Activated CD4-positive, alpha-beta T cell treated with anti-CD3 and anti-CD28 coated beads, Interleukin-2, amount 50 U/mL, for 16 hours (primary cell): ENCODE measurements around the gene C11orf68.

ENCODE experiments used
- DNase-seq: peaks from one replicate; pipeline ENCODE4 v3.0.0-alpha.2; 2020

The C11orf68 gene

GRCh38 chr11:65942531-65942930 lies 23.7 kb upstream of the C11orf68 start:
- DNase-seq: no peak

DNA sequence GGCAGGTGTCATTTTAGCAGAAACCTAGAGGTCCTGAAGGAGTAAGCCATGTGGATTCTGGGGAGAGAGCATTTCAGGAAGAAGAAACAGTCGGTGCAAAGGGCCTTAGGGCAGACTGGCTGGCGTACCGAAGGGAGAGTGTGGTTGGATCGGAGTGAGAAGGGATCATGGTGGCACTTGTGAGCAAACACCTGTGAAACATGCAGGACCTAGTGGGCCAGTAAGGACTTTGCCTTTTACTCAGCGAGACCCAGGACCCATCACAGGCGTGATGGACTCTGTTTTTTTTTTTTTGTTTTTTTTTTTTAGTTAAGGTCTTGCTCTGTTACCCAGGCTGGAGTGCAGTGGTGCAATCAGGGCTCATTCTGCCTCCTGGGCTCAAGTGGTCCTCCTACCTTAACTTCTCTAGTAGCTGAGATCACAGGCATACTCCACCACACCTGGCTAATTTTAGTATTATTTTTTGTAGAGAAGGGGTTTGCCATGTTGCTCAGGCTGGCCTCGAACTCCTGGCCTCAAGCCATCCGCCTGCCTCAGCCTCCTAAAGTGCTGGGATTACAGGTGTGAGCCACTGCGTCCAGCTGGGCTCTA lies 23.0 kb upstream of the C11orf68 start:
- no peak for DNase-seq

GRCh38 chr11:65937766-65938165 lies 18.9 kb upstream of the C11orf68 start:
- DNase-seq: no peak

DNA sequence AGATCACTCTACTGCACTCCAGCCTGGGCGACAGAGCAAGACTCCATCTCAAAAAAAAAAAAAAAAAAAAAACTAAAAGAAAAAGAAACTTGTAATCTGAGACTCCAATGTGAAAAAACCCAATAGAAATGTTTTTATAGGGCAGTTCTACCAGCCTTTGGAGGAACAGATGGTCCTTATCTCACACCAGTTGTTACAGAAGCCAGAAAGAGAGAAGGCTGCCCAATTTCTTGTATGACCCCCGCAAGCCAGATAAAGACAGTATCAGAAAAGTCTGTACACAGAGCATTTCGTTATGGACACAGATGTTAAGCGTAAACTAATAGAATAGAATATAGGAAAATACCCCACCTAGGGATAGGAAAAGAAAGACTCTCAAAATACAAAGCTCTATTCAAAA lies 15.2 kb upstream of the C11orf68 start:
- DNase-seq: no peak

DNA sequence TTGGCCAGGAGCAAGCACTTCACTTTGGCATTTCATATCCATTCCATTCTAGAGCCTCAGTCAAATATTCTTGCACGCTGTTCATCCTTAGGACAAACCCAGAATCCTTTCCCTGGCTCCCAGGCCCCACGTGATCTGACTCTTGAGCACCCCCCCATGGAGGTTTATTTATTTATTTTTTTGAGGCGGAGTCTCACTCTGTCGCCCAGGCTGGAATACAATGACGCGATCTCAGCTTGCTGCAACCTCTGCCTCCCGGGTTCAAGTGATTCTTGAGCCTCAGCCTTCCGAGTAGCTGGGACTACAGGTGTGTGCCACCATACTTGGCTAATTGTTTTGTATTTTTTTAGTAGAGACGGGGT lies 13.7 kb upstream of the C11orf68 start:
- DNase-seq: peak; percentile 24

DNA sequence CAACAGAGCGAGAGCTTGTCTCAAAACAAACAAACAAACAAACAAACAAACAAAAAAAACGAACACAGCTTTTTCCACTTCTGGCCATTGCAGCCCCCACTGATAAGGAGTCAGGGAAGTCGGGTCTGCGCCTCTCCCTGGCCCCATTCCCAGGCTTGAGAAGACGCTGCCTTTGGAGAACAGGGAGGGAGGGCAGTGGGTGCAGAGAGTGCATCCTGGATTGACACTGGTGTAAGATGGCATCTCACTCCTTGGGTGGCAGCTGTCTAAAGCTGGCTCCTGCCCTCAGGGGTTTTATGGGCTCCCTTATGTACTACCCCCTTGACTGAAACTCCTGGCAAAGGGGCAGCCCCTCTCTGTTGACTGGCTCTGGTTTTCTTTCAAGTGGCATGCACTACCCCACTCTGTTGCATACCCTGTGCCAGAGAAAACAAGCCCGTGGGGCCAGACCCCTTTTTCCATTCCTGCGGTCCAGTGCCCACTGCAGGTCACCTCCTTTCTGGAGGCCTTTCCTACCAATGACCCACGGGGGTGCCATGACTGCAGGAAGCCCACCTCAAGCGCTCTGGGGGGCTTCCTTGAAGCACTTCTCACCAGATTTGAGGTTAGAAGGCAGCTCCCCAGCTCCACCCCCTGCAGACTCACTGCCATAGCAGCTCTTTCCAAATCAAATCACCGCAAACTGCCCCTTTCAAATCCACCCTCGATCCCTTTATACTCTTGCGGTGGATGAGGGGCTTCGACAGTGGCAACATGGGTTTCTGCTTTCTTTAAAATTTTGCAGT lies 13.1 kb upstream of the C11orf68 start:
- no peak for DNase-seq

GRCh38 chr11:65928667-65929066 lies 9.8 kb upstream of the C11orf68 start:
- DNase-seq: no peak

GRCh38 chr11:65927904-65928397 lies 9.1 kb upstream of the C11orf68 start:
- peak; percentile 86 for DNase-seq

DNA sequence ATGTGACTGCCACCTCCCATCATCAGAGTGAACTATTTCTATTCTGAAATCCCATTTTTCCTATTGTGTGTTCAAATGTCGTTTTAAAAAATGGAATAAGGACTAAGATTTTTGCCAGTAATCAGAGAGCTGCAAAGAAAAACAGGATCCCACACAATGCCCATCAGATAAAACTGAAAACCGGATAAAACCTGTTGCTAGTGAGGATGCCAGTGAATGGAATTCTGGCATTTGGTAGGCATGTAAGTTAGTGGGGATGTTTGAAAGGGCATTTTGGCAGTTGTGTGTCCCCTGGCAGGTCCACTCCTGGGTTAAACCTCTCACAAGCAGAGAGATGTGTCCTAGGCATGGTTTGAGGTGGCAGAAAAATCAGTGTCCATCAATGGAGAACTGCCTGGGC lies 6.5 kb upstream of the C11orf68 start:
- no peak for DNase-seq

DNA sequence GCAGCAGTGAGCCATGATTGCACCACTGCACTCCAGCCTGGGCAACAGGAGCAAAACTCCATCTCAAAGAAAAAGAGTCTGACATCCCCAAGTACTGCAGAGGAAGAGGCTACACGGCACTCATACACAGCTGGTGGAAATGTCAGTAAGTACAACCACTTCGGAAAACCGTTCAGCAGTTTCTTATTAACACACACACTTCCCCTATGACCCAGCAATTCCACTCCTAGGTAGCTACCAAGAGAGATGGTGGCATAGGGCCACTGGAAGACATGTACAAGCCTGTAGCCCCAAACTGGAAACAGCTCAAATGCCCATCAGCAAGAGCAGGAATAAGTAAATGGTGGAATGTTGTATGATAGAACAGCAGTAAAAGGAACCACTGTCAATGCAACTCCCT lies 3.7 kb upstream of the C11orf68 start:
- DNase-seq: no peak

GRCh38 chr11:65921876-65922275 lies 3.0 kb upstream of the C11orf68 start:
- no peak for DNase-seq

GRCh38 chr11:65921033-65921555 lies 2.2 kb upstream of the C11orf68 start:
- DNase-seq: no peak

DNA sequence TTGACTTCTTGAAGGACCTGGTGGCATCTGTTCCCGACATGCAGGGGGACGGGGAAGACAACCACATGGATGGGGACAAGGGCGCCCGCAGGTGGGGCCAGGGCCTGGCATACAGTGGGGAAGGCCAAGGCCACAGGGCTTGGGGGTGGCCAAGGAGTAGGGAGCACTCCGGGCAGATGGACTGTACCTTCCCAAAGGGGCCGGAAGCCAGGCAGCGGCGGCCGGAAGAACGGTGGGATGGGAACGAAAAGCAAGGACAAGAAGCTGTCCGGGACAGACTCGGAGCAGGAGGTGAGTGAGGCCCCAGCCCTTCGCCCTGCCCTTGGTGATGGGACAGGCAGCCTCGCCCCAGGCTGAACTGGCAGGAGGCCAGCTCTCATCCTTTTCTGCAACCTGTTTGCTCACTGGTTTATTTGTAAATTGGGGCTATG lies 1.5 kb upstream of the C11orf68 start:
- DNase-seq: no peak

DNA sequence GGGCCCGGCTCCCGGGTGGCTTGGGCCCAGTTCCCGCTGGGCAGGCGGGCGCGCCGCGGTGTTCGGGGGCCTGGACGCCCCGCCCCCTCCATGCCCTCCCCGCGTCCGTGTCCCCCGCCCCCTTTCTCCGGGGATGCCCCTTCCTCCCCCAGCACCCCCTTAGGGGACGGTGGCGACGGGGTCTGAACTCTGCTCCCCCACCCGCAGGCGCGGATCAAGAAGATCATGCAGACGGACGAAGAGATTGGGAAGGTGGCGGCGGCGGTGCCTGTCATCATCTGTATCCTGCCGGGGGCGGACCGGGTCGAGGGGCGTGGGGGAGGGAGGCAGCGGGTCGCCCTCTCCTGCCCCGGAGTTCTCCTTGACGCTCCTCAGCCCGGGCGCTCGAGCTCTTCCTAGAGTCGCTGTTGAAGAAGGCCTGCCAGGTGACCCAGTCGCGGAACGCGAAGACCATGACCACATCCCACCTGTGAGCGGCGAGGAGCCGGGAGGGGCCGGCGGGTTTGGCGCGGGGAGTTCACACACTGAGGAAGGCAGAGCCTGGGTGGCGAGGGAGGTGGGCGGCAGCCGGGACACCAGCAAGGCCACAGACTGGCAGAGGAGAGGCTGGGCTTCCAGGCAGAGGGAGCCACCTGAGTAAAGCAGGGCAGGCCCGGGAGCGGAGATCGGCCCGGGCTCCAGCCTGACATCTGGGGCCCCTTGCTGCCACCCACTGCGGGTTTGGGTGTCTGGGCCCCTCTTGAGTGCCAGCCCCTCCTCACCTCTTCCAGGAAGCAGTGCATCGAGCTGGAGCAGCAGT lies 910 bp upstream of the C11orf68 start:
- peak; percentile 41 for DNase-seq

- peak; percentile 99 for DNase-seq
Observed at GRCh38 chr11:65919141-65919572, 295 bp upstream of the C11orf68 start, which contains the start of gene DRAP1. TSS of gene DRAP1 (plus strand) at chr11:65919426. CDS start at chr11:65919502, 76 bp downstream.

DNA sequence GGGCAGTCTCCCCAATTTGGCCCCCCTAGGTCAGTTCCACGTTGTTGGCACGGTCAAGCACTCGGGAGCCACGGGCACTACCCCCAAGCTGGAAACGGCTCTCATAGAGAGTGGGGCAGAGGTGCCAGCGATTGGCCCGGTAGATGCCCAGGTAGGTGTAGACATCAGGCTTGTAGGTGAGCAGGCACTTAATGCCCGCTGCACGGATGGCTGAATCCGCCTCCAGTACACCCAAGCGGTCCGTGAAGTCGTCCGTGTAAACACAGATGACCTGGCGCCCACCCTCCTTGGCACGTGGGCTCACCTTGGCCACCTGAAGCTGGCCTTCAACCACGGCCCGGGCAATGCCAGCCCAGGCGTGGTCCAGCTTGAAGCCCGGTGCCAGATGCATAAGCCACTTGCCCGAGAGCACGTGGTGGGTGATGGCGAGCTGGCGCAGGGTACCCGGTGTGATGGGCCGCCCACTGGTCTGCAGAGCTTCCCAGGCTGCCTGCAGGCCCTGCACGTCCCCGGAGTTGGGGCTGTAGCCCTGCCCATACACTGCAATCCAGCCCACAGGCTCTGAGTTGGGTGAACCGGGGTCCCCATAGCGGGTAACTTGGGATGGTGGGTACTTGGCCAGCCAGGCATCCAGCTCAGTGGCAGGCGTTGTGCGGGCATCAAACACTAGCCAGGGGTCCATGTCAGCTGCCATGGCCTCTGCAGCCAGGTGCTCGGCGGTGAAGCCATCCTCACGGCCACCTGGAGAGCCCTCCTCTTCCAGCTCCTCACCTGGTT lies 1.2 kb downstream of the C11orf68 start:
- DNase-seq: no peak

- no peak for DNase-seq
Observed at GRCh38 chr11:65917077-65917433, 1.8 kb downstream of the C11orf68 start.

DNA sequence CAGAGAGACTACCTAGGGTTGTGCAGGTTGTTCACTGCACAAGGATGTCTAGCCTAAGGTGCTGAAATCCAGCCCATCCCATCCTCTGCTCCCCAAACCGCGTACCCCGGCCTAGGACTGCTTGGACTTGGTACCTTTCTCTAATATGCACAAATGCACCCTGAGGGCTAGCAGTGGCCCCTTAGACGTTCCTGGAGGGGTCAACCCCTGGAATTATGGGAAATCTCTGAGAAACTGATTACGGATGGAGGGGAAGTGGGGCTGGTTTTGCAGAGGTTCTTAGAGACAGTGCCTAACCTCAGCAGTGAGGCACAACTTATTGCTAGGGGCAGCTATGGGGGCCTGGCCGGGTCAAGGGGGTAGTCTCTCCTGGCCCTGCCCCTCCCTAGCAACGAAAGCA lies 2.5 kb downstream of the C11orf68 start:
- DNase-seq: no peak

DNA sequence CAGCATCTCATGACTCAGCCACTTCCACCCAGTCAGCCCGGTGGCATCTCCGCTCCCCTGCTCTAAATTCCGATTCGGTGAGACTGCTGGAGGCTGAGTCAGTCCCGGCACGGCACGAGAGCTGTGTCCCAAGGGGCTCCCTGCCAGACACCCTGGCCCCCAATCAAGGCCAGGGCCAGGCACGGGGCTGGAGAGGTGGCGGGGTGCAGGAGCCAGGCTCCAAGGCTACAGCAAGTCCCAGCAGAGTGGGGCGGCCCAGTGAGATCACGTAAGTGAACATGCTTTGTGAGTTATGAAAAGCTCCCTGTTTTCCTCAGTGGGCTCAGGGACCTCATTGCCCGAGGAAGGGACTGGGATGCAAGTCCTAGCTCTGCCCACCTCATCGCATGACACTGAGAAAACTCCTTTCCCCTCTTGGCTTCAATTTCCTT lies 3.0 kb downstream of the C11orf68 start:
- DNase-seq: no peak

DNA sequence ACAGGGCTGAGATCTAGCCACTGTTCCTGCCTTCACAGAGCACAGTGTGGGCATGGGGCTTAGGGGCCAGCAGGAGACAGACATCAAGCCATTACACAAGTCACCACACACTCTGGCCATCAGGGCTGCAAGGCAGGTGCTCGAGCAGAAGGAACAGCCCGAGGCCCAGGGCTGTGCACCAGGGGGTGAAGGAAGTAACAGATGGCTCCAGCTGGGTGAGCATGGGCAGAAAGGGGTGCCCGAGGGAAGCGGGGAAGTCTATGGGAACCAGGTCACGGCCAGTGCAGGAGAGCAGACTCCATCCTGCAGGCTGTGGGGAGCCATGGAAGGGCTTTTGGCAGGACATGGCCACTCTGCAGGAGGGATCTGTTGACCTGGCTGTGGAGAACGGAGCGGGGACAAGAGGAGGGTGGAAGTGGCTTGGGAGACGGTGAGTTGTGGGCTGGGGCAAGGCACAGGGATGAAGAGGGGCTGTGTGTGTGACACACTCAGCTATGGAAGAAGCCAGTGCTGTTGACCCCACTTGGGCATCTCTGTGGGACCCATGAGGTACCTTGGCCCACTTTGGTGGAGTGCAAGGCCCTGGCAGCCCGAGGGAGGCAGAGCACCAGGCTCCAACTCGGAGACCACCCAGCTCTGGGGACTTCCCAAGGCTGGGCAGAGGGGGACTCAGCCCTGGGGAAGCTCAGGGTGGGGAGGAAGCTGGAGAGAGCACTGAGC lies 3.6 kb downstream of the C11orf68 start:
- no peak for DNase-seq

DNA sequence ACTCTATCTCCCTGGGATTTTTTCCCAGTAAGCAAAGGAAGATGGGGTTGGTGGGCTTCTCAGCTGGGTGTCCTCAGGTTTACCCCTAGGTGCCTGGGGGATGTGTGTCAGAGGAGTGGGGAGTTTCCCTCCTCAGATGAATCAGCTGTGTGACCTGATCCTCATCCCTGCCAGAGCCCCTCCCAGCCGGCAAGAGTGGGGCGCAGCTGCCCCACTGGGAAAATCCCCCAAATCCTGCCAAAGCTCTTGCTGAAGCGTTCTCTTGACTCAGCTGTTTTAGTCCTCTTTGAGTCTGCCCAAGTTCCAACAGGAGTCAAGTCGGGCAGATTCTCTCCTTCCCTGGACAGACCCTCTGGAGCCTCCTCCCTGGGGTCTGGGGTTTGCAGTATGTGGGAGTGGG lies 6.0 kb downstream of the C11orf68 start:
- no peak for DNase-seq
